ENCODE measurements around the gene SLC30A9. TPM values are rescaled to one million over a fixed set of nuclear protein-coding genes. Genes with fewer than 3 reads are reported as not detected.

Gene SLC30A9
- total RNA-seq, 1 experiment from 2014 or later, result 55.8 TPM

DNA sequence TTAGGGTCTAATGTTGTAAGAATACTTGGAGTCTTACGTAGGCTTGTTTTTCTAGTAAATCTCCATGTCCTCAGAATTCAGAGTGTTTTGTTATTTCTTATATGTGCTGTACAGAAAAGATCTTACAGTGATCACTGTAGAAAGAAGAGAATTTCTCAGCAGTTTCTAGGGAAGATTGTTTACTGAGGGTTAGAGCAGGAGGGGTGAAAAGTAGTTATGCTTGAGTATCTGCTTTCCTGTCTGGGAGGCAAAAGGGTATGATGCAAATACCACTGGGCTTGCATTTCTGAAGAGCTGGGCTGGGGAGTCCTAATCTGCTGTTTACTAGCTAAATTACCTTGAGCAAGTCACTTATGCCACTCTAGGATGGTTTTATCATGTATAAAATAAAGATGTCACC is 84.0 kb downstream of the SLC30A9 start:
- CTCF ChIA-PET, result no interaction called here
- no TSS peak for BruUV-seq (replicated peaks)

DNA sequence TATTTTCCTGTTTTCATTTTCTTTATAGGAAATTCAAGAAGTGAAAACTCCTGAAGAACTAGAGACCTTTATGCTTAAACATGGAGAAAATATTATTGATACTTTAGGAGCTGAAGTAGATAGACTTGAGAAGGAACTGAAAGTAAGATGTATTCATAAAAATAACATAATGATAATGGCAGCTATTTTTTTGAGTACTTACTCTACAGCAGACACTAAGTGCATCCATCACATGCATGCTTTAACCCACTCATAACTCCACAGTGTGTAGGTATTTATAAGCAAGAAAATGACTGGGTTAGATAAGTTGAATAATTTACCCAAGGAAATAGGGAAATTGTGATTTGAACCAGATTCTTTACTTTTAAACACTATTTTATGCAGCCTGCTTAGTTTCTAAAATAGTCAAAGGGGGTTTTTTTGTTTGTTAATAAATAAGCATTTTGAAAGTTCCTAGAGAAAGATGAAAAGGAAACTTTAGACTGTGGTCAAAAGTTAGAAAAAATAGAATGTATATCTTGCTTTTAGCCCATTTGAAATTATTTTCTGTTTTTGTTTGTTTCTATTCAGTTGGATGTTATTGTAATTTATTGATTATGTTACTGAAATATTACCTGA is 88.0 kb downstream of the SLC30A9 start:
- CTCF ChIA-PET, result no interaction called here
- POLR2A ChIA-PET (ENCODE audit: low non-redundant PET), result no interaction called here
- intact Hi-C loops (cut with micrococcal nuclease; ENCODE audit: unreplicated experiment), result no loop called here
- H3K36me3 ChIP-seq (ENCODE audit: insufficient read depth, low read length, poor library complexity, severe bottlenecking), result no peaks in the 10 kb centered on the region
- TF ChIP-seq EZH2 (IDR thresholded peaks at IDR 0.05; ENCODE audit: borderline replicate concordance, low read depth, low read length, poor library complexity, severe bottlenecking), result no peak
- TF ChIP-seq, protein P1, sequence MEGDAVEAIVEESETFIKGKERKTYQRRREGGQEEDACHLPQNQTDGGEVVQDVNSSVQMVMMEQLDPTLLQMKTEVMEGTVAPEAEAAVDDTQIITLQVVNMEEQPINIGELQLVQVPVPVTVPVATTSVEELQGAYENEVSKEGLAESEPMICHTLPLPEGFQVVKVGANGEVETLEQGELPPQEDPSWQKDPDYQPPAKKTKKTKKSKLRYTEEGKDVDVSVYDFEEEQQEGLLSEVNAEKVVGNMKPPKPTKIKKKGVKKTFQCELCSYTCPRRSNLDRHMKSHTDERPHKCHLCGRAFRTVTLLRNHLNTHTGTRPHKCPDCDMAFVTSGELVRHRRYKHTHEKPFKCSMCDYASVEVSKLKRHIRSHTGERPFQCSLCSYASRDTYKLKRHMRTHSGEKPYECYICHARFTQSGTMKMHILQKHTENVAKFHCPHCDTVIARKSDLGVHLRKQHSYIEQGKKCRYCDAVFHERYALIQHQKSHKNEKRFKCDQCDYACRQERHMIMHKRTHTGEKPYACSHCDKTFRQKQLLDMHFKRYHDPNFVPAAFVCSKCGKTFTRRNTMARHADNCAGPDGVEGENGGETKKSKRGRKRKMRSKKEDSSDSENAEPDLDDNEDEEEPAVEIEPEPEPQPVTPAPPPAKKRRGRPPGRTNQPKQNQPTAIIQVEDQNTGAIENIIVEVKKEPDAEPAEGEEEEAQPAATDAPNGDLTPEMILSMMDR (conservative IDR thresholded peaks at IDR 0.05; ENCODE audit: low read depth, low read length), result no peak
- H3K4me1 ChIP-seq (ENCODE audit: insufficient read depth, low read length, poor library complexity, severe bottlenecking), result no peaks in the 10 kb centered on the region
- no peak overlapping the region for H3K4me3 ChIP-seq (ENCODE audit: low read depth, low read length, poor library complexity, severe bottlenecking)
- BruUV-seq (replicated peaks), result no TSS peak
- no peak for DNase-seq (ENCODE audit: low spot score)
- H3K27ac ChIP-seq (ENCODE audit: low read depth, low read length, poor library complexity, severe bottlenecking), result no peak overlapping the region
- no peaks in the 10 kb centered on the region for H3K9me3 ChIP-seq (ENCODE audit: low read depth, low read length, poor library complexity, severe bottlenecking)
- no peaks in the 10 kb centered on the region for H3K27me3 ChIP-seq (replicated peaks; ENCODE audit: insufficient read depth, low read depth, low read length, poor library complexity)

More for the DNA sequence above, 84.0 kb downstream of the SLC30A9 start:
- POLR2A ChIA-PET (ENCODE audit: low non-redundant PET), result no interaction called here
- TF ChIP-seq EZH2 (IDR thresholded peaks at IDR 0.05; ENCODE audit: borderline replicate concordance, low read depth, low read length, poor library complexity, severe bottlenecking), result no peak
- TF ChIP-seq, protein P1 (conservative IDR thresholded peaks at IDR 0.05; ENCODE audit: low read depth, low read length), result no peak
- no peaks in the 10 kb centered on the region for H3K36me3 ChIP-seq (ENCODE audit: insufficient read depth, low read length, poor library complexity, severe bottlenecking)
- no peak overlapping the region for H3K4me3 ChIP-seq (ENCODE audit: low read depth, low read length, poor library complexity, severe bottlenecking)
- intact Hi-C loops (cut with micrococcal nuclease; ENCODE audit: unreplicated experiment), result no loop called here
- no peak for DNase-seq (ENCODE audit: low spot score)
- no peak overlapping the region for H3K27ac ChIP-seq (ENCODE audit: low read depth, low read length, poor library complexity, severe bottlenecking)
- no peaks in the 10 kb centered on the region for H3K27me3 ChIP-seq (replicated peaks; ENCODE audit: insufficient read depth, low read depth, low read length, poor library complexity)
- no peaks in the 10 kb centered on the region for H3K4me1 ChIP-seq (ENCODE audit: insufficient read depth, low read length, poor library complexity, severe bottlenecking)
- H3K9me3 ChIP-seq (ENCODE audit: low read depth, low read length, poor library complexity, severe bottlenecking), result no peaks in the 10 kb centered on the region

DNA sequence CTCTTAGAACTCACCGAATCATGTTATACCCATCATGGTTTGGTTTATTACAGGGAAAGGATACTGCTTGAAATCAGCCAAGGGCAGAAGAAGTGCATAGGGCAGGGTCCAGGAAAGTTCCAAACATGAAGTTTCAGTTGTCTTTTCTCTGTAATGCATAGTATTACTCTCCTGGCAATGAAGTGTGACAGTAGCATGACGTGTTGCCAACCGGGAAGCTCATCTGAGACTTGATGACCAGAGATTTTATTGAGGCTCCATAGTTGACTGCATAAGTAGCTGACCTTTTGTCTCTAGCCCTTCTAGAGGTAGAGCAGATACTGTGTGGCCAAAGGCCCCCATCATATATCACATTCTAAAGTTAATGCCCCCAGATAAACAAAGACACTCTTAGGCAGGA is 90.0 kb downstream of the SLC30A9 start:
- intact Hi-C loops (cut with micrococcal nuclease; ENCODE audit: unreplicated experiment), result no loop called here

More for the DNA sequence above, 90.0 kb downstream of the SLC30A9 start:
- no TSS peak for BruUV-seq (replicated peaks)
- Histone ChIP-seq H3K27ac (ENCODE audit: low read depth, low read length, poor library complexity, severe bottlenecking) (no peak overlapping the region), H3K27me3 (replicated peaks; ENCODE audit: insufficient read depth, low read depth, low read length, poor library complexity) (no peaks in the 10 kb centered on the region), H3K4me1 (ENCODE audit: insufficient read depth, low read length, poor library complexity, severe bottlenecking) (no peaks in the 10 kb centered on the region), H3K36me3 (ENCODE audit: insufficient read depth, low read length, poor library complexity, severe bottlenecking) (no peaks in the 10 kb centered on the region), H3K9me3 (ENCODE audit: low read depth, low read length, poor library complexity, severe bottlenecking) (no peaks in the 10 kb centered on the region), H3K4me3 (ENCODE audit: low read depth, low read length, poor library complexity, severe bottlenecking) (no peak overlapping the region)
- TF ChIP-seq, protein P1 (conservative IDR thresholded peaks at IDR 0.05; ENCODE audit: low read depth, low read length), result no peak
- TF ChIP-seq EZH2 (IDR thresholded peaks at IDR 0.05; ENCODE audit: borderline replicate concordance, low read depth, low read length, poor library complexity, severe bottlenecking), result no peak
- CTCF ChIA-PET, result no interaction called here
- POLR2A ChIA-PET (ENCODE audit: low non-redundant PET), result no interaction called here
- DNase-seq (ENCODE audit: low spot score), result no peak
